HL-60 (cell line): ENCODE measurements around the gene GSK3B.

Experiments
- POLR2AphosphoS5 ChIP-seq: IDR thresholded peaks from 2 replicates; pipeline ENCODE4 v1.6.1; 2012; ENCODE audit warnings: low read depth
- TF ChIP-seq, protein P1 (sequence below): IDR thresholded peaks from one replicate; pipeline ENCODE4 v1.5.1; 2011; ENCODE audit warnings: low read length, control low read depth, inconsistent platforms; ENCODE audit not compliant: insufficient read depth

DNA sequence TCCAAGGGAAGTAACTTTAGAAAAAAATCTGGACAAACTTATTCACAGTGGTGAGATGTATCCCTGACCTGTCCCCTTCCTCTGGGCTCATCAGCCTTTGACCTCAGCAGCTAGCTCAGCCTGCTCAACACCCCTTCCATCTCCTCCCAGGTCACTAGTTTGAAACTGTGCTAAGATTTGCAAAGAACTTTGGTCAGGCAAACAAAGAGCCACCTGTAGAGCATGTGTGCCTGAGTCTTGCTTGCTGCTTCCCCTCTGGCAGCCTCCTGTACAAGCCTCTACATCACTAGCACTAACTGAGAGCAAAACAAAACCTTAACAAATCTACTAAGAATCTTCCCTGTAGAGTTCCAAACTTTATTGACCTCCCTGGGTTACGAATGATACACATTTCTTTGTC is 268.4 kb downstream of the GSK3B start:
- TF ChIP-seq, protein P1, sequence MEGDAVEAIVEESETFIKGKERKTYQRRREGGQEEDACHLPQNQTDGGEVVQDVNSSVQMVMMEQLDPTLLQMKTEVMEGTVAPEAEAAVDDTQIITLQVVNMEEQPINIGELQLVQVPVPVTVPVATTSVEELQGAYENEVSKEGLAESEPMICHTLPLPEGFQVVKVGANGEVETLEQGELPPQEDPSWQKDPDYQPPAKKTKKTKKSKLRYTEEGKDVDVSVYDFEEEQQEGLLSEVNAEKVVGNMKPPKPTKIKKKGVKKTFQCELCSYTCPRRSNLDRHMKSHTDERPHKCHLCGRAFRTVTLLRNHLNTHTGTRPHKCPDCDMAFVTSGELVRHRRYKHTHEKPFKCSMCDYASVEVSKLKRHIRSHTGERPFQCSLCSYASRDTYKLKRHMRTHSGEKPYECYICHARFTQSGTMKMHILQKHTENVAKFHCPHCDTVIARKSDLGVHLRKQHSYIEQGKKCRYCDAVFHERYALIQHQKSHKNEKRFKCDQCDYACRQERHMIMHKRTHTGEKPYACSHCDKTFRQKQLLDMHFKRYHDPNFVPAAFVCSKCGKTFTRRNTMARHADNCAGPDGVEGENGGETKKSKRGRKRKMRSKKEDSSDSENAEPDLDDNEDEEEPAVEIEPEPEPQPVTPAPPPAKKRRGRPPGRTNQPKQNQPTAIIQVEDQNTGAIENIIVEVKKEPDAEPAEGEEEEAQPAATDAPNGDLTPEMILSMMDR: no peak
- no peak for TF ChIP-seq POLR2AphosphoS5
